Ishikawa (cell line): ENCODE measurements around the gene RBPJ.

Experiments
- CEBPB ChIP-seq: IDR thresholded peaks from 2 replicates; pipeline ENCODE4 v1.6.1; 2012
- CREB1 ChIP-seq: IDR thresholded peaks from 2 replicates; pipeline ENCODE4 v1.6.1; 2012; ENCODE audit warnings: low read depth
- EGR1 ChIP-seq: IDR thresholded peaks from 2 replicates; pipeline ENCODE4 v1.6.1; 2012
- EP300 ChIP-seq: IDR thresholded peaks from 2 replicates; pipeline ENCODE4 v1.6.1; 2012; ENCODE audit warnings: borderline replicate concordance
- FOXM1 ChIP-seq: IDR thresholded peaks from 2 replicates; pipeline ENCODE4 v1.6.1; 2012; ENCODE audit warnings: low read depth, borderline replicate concordance
- NFIC ChIP-seq: IDR thresholded peaks from 2 replicates; pipeline ENCODE4 v1.6.1; 2012
- RAD21 ChIP-seq: IDR thresholded peaks from 2 replicates; pipeline ENCODE4 v1.6.1; 2012; ENCODE audit warnings: low read depth
- REST ChIP-seq: IDR thresholded peaks from 2 replicates; pipeline ENCODE4 v1.6.1; 2012; ENCODE audit warnings: low read depth, mild to moderate bottlenecking
- TAF1 ChIP-seq: IDR thresholded peaks from 2 replicates; pipeline ENCODE4 v1.6.1; 2012; ENCODE audit warnings: low read depth, mild to moderate bottlenecking
- TCF12 ChIP-seq: IDR thresholded peaks from 2 replicates; pipeline ENCODE4 v1.6.1; 2012; ENCODE audit warnings: low read depth
- TEAD4 ChIP-seq: IDR thresholded peaks from 2 replicates; pipeline ENCODE4 v1.6.1; 2012
- USF1 ChIP-seq: IDR thresholded peaks from 2 replicates; pipeline ENCODE4 v1.6.1; 2012
- YY1 ChIP-seq: IDR thresholded peaks from 2 replicates; pipeline ENCODE4 v1.6.1; 2012; ENCODE audit warnings: low read depth
- ZBTB7A ChIP-seq: IDR thresholded peaks from 2 replicates; pipeline ENCODE4 v1.6.1; 2012; ENCODE audit warnings: low read depth
- TF ChIP-seq, protein P1 (sequence below): IDR thresholded peaks from 2 replicates; pipeline ENCODE4 v1.6.1; 2012

Gene RBPJ

DNA sequence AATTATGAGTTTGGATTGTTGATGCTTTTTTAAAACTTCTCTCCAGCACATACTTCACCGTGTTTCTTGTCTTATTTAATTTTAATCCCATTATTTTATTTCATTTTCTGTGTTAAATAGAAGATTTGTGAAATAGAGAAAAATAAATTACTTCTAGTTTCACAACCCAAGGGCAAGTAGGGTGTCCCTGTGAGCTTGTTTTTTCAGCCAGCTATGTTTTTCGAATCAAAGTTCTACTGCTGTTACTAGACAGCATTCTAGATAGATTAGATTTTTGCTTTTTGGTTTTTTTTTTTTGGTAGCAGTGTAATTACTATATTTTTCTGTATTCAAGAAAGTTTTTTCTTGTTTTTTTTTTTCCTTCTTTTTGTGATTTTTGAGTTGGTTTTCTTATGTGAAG is 59.9 kb downstream of the RBPJ start:
- no peak for TF ChIP-seq CEBPB
- TF ChIP-seq EGR1, result no peak
- no peak for TF ChIP-seq ZBTB7A
- no peak for TF ChIP-seq EP300
- TF ChIP-seq TCF12, result no peak
- no peak for TF ChIP-seq REST
- TF ChIP-seq FOXM1, result no peak
- TF ChIP-seq CREB1, result no peak
- TF ChIP-seq NFIC, result no peak

- TF ChIP-seq RAD21, result no peak
- TF ChIP-seq CEBPB, result no peak
- no peak for TF ChIP-seq FOXM1
Observed at GRCh38 chr4:26384380-26385057, 63.7 kb downstream of the RBPJ start.

DNA sequence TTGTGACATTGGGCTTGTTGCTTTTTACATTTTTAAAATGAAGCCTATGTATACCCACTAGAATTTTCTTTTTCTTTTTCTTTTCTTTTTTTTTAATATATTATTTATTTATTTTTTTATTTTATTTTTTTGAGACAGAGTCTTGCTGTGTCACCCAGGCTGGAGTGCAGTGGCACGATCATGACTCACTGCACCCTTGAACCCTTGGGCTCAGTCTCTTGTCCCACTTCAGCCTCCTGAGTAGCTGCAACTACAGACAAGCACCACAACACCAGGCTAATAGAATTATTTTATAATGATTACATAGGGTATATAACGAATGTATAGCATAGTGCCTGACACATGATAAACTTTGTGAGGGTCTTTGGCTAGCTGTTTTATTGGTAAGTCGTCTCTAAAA is 64.9 kb downstream of the RBPJ start:
- TF ChIP-seq RAD21, result no peak
- no peak for TF ChIP-seq NFIC
- no peak for TF ChIP-seq ZBTB7A
- no peak for TF ChIP-seq USF1
- TF ChIP-seq, protein P1, sequence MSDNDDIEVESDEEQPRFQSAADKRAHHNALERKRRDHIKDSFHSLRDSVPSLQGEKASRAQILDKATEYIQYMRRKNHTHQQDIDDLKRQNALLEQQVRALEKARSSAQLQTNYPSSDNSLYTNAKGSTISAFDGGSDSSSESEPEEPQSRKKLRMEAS, result no peak
- no peak for TF ChIP-seq CREB1
- no peak for TF ChIP-seq EGR1
- TF ChIP-seq FOXM1, result no peak
- TF ChIP-seq TAF1, result no peak
- no peak for TF ChIP-seq TCF12
- no peak for TF ChIP-seq YY1

DNA sequence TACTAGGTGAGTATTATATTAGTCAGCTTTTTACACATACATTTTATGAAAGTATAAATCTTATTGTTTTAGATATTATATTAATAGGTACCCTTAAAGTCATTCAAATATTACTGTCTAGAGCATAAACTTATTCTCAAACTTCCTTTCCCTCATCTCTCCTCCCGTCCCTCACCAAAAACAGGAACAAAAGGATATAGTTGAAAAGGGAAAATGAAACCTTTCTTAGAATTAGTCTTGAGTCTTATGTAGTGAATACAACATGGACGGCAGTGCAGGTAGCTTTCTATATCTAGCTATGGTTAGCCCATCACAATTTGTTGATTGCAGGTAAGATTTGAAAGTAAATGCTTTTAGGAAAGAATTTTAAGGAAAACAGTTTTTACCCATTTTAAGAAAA is 65.6 kb downstream of the RBPJ start:
- TF ChIP-seq CREB1 (no peak), CEBPB (no peak), RAD21 (no peak), FOXM1 (no peak), NFIC (no peak), ZBTB7A (no peak), EP300 (no peak), TCF12 (no peak), YY1 (no peak), EGR1 (no peak), TAF1 (no peak)

DNA sequence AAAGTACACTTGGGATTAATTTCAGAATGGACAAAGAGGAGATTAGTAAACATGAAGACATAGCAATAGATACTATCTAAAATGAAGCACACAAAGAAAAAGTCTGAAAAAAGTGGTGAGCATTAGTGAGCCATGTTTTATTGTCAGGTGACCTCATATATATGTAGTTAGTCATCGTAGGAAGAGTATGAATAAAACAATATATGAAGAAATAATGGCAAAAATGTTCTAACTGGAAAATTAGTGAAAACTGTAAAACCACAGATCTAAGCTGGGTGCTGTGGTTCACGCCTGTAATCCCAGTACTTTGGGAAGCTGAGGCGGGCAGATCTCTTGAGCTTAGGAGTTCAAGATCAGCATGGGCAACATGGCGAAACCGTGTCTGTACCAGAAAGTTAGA is 67.9 kb downstream of the RBPJ start:
- TF ChIP-seq FOXM1 (no peak), REST (no peak), TEAD4 (no peak), TAF1 (no peak), TCF12 (no peak), USF1 (no peak)

DNA sequence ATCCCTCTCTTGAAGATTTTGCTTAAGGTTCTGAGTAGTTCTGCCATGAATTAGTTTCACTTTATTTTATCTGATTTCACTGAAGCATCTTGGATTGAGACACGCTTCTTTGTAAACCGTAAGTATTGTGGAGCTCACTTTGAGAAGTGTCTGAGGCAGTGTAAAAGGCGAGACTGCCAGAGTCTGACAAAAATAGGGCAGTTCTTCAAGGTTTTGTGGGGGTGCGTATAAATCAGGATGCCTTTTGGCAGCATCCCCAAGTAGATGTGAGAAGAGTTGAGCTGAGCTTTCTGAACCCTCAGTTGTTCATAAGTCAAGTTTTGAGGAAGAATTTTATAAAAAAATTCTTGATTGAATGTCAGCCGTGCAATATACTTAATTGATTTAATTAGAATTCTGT is 76.3 kb downstream of the RBPJ start:
- TF ChIP-seq RAD21, result no peak
- TF ChIP-seq USF1, result no peak

DNA sequence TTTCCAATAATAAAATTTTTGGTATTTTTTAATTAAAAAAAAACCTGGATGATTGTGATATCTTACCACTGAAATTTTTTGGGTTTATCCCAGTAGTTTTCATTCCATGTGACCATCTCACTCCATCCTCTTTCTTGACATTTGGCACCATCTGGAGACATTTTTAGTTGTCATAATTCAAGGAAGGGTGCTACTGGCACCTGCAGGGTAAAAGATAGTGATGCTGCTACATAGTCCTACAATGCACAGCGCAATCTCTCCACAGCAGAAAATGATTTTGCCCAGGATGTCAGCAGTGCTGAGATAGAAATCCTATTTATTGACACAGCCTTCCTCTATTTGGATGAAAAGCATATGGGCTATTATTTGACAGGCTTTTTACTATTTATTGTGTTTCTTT is 79.3 kb downstream of the RBPJ start:
- TF ChIP-seq EP300, result no peak
- peak; percentile 3; the same call in 1 of the 2 replicates for TF ChIP-seq RAD21
